GM13977 (cell line): Measurements from ENCODE around the gene YLPM1.

Experiments used
- DNase-seq: peaks from one replicate; pipeline ENCODE4 v3.0.0; 2012; ENCODE audit warnings: low spot score
- CTCF ChIP-seq: IDR thresholded peaks from 2 replicates; pipeline ENCODE4 v1.5.1; 2012; ENCODE audit warnings: mild to moderate bottlenecking, control low read depth; ENCODE audit not compliant: insufficient read depth; ENCODE audit errors: extremely low read depth, missing control alignments
- in situ Hi-C: fragments of 300-500 bp; cut with MboI; formaldehyde crosslinking; loops from one replicate; pipeline ENCODE4 v1.12.0; 2022; ENCODE audit warnings: low sequenced_read_pairs, low pct_unique_long_range_greater_than_20kb, mixed read lengths, inconsistent platforms; ENCODE audit not compliant: unreplicated experiment

Gene YLPM1

DNA sequence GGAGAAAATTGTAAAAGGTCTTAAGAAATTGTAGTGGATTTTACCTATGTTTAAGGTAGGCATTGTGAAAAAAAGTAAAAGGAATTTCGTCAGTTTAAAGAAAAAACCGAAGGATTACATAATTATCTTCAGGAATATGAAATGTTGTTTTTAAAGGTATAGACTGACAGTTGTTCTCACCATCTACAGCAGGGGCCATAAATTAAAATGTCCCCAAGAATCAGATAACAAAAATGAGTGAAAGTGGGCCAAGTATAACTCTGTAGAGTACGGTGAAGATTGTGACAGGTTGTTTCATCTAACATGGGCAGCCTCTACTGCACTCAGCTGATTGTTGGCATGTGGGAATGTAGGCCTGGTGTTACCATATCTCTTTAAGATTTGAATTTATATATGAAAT is 38.3 kb downstream of the YLPM1 start:
- no peak for TF ChIP-seq CTCF
- in situ Hi-C loops, result no loop called here
- DNase-seq, result no peak

GRCh38 chr14:74804219-74804825 is 41.2 kb downstream of the YLPM1 start:
- peak; percentile 37 for DNase-seq
- in situ Hi-C loops, result no loop called here
- peak; percentile 52 for TF ChIP-seq CTCF

- in situ Hi-C loops, result no loop called here
- TF ChIP-seq CTCF, result no peak
Measured at GRCh38 chr14:74807853-74808545, 44.9 kb downstream of the YLPM1 start.

GRCh38 chr14:74816124-74816523 is 53.0 kb downstream of the YLPM1 start:
- in situ Hi-C loops, result no loop called here
- DNase-seq, result no peak

More at GRCh38 chr14:74807853-74808545, 44.9 kb downstream of the YLPM1 start:
- DNase-seq, result no peak

DNA sequence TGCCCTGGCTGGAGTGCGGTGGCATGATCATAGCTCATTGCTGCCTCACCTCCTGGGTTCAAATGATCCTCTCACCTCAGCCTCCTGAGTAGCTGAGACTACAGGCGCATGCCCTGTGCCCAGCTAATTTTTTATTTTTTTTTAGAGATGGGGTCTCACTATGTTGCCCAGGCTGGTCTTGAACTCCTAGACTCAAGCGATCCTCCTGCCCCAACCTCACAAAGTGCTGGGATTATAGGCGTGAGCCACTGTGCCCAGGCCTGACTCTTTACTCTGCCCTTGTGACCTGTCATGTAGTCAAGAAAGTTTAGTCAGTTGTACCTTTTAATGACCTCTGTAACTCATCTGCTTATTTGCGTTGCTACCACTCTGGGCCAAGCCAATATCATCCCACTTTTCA is 57.2 kb downstream of the YLPM1 start:
- DNase-seq, result no peak
- in situ Hi-C loops, result no loop called here
- TF ChIP-seq CTCF, result no peak

More at GRCh38 chr14:74816124-74816523, 53.0 kb downstream of the YLPM1 start:
- TF ChIP-seq CTCF, result no peak

GRCh38 chr14:74821267-74821915 is 58.3 kb downstream of the YLPM1 start:
- in situ Hi-C loops, result no loop called here
- no peak for TF ChIP-seq CTCF
- no peak for DNase-seq
